Progenitor cell of endocrine pancreas (in vitro differentiated cells): ENCODE measurements around the gene WDR33. TPM values are rescaled to one million over a fixed set of nuclear protein-coding genes. Genes with fewer than 3 reads are reported as not detected.

Source experiments
- DNase-seq: peaks from one replicate; pipeline ENCODE4 v3.0.0; 2021; ENCODE audit warnings: low spot score; ENCODE audit not compliant: unreplicated experiment
- H3K27ac Mint-ChIP-seq: 2 replicates; pipeline ENCODE4 v1.8.0; 2021; ENCODE audit warnings: mild to moderate bottlenecking, moderate library complexity, mixed read lengths
- H3K27me3 Mint-ChIP-seq: 2 replicates; pipeline ENCODE4 v1.8.0; 2021; ENCODE audit warnings: mixed read lengths
- H3K36me3 Mint-ChIP-seq: 2 replicates; pipeline ENCODE4 v1.8.0; 2022; ENCODE audit warnings: mixed read lengths; ENCODE audit not compliant: insufficient read depth
- H3K4me1 Mint-ChIP-seq: 2 replicates; pipeline ENCODE4 v1.8.0; 2021; ENCODE audit warnings: low read depth, mixed read lengths
- H3K4me3 Mint-ChIP-seq: 2 replicates; pipeline ENCODE4 v1.8.0; 2021; ENCODE audit warnings: low read depth, mild to moderate bottlenecking, moderate library complexity, mixed read lengths
- H3K9me3 Mint-ChIP-seq: 2 replicates; pipeline ENCODE4 v1.8.0; 2021; ENCODE audit warnings: low read depth, mixed read lengths
- total RNA-seq: library from RNA; stranded (reverse); gene quantifications from 2 replicates; pipeline ENCODE4 v1.2.1, GENCODE V29; 2021
- TF ChIP-seq, protein P1 (sequence below): fragments of 200-600 bp; sonication (generic); IDR thresholded peaks from one replicate; pipeline ENCODE4 v1.5.0; 2021; ENCODE audit warnings: antibody characterized with exemption, mild to moderate bottlenecking; ENCODE audit not compliant: unreplicated experiment

The WDR33 gene
- total RNA-seq, 1 donor from 2014 or later = 74.2 TPM

DNA sequence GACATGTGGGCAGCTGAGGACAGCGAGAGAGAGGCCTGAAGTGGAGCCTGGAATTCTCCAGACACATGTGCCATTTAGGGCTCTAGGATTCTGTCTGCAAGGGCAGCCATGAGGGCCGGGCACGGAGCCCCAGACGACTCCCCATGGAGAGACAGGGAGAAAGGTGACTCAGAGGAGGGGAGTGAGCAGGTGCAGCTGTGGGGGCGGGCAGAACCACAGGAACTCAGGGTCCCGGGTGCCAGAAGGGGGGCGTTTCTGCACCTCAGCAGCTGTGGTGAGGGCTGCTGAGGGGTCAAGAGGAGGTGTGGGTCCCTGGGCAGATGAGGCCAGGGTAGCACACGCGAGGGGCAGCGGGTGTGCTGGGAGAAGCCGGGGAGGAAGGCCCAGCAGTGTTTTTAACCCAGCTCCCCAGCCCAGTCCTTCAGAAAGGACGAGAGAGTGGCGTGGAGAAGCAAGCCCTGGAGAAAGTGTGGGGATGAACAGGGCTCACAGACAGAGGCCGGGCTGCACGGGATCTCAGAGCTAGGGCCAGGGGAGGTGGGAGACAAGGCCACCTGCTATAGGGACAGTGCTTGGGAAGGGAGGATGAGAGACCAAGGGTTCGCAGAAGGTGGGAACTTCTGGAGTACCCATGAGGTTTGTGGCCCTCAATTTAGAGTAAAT, 157.4 kb downstream of the WDR33 start:
- Mint-ChIP-seq H3K4me3 (no peak overlapping the region), H3K4me1 (peaks cover 2% of the 10 kb centered on the region), H3K36me3 (no peaks in the 10 kb centered on the region), H3K9me3 (no peaks in the 10 kb centered on the region), H3K27me3 (peaks cover 3% of the 10 kb centered on the region), H3K27ac (no peak overlapping the region)
- no peak for DNase-seq
- TF ChIP-seq, protein P1, sequence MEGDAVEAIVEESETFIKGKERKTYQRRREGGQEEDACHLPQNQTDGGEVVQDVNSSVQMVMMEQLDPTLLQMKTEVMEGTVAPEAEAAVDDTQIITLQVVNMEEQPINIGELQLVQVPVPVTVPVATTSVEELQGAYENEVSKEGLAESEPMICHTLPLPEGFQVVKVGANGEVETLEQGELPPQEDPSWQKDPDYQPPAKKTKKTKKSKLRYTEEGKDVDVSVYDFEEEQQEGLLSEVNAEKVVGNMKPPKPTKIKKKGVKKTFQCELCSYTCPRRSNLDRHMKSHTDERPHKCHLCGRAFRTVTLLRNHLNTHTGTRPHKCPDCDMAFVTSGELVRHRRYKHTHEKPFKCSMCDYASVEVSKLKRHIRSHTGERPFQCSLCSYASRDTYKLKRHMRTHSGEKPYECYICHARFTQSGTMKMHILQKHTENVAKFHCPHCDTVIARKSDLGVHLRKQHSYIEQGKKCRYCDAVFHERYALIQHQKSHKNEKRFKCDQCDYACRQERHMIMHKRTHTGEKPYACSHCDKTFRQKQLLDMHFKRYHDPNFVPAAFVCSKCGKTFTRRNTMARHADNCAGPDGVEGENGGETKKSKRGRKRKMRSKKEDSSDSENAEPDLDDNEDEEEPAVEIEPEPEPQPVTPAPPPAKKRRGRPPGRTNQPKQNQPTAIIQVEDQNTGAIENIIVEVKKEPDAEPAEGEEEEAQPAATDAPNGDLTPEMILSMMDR = no peak

DNA sequence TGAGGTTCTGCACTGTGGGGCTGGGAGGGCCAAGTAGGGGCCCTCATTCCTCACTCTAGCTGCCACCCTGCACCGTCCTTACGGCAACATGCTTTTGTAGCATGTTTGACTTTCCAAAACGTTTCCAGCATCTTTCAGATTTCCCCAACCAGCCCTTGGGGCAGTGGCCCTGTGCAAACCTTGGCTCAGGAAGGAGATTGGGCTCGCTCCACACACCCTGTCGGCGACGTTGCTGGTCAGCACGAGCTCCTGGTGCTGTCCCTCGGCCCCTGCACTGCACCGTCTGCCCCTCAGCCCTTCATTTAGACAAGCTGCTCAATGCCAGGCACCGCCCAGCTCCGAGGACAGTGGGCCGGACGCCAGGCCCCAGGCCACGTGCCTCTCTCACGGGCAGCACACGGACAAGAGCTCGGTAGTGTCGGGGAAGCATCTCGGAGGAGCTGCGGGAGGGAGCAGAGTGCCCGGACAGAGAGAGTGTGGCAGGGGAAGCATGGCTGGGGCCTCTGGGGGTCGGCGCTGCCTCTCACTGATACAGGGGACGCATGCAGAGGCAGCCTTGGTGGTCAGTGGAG, 158.1 kb downstream of the WDR33 start:
- Mint-ChIP-seq H3K9me3 (no peaks in the 10 kb centered on the region), H3K27ac (no peak overlapping the region), H3K4me3 (no peak overlapping the region), H3K27me3 (peaks cover 5% of the 10 kb centered on the region), H3K36me3 (no peaks in the 10 kb centered on the region), H3K4me1 (peaks cover 4% of the 10 kb centered on the region)
- no peak for DNase-seq
- TF ChIP-seq, protein P1 = no peak

DNA sequence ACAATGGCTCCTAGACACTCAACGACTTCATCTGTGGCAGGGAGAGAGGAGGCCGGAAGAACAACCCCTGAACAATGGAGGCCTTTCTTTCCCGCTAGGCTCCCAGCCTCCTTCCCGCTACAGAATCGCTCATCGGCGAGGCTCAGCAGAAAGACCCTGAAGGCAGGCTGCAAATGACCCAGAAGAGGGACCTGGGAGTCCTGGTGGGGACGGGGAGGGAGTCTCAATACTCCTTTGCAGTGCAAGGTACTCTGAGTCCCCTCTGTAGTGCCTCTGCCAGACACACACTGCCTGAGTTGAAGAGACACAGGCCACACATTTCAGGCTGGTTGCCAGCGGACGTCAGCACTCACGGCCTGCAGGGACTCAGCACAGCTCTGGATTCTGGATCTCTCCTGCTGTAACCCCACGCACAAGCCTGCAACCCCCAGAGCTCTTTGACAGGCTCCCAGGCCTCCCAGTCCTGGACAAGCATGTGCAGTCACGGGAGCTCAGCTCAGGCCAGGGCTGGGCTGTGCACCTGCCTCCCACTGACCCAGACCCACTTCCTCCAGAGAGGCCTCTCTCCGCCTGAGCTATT, 158.9 kb downstream of the WDR33 start:
- Mint-ChIP-seq H3K36me3 (no peaks in the 10 kb centered on the region), H3K9me3 (no peaks in the 10 kb centered on the region), H3K4me3 (no peak overlapping the region), H3K27ac (no peak overlapping the region), H3K4me1 (peaks cover 4% of the 10 kb centered on the region), H3K27me3 (peaks cover 9% of the 10 kb centered on the region)
- DNase-seq = no peak
- TF ChIP-seq, protein P1 = no peak

DNA sequence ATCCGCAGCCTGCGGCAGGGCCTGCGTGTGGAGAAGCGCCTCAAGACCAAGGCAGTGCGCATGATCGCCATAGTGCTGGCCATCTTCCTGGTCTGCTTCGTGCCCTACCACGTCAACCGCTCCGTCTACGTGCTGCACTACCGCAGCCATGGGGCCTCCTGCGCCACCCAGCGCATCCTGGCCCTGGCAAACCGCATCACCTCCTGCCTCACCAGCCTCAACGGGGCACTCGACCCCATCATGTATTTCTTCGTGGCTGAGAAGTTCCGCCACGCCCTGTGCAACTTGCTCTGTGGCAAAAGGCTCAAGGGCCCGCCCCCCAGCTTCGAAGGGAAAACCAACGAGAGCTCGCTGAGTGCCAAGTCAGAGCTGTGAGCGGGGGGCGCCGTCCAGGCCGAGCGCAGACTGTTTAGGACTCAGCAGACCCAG, 159.6 kb downstream of the WDR33 start:
- Mint-ChIP-seq H3K27me3 (peaks cover 9% of the 10 kb centered on the region), H3K4me1 (peaks cover 4% of the 10 kb centered on the region), H3K4me3 (no peak overlapping the region), H3K27ac (no peak overlapping the region), H3K36me3 (no peaks in the 10 kb centered on the region), H3K9me3 (no peaks in the 10 kb centered on the region)
- no peak for DNase-seq
- TF ChIP-seq, protein P1 = no peak

Other genes with a start within 250 kb of the WDR33 start
- gene GPR17, start 165.0 kb downstream of the WDR33 start, total RNA-seq = not detected in 2 replicates
- gene LIMS2, start 135.6 kb downstream of the WDR33 start, total RNA-seq = 6.1 and 6.2 TPM in 2 replicates
- 13.7 and 15.3 TPM in 2 replicates for gene SFT2D3, start 109.7 kb downstream of the WDR33 start, total RNA-seq
- 41.1 and 42.7 TPM in 2 replicates for gene POLR2D, start 47.0 kb upstream of the WDR33 start, total RNA-seq
- gene AMMECR1L, start 74.8 kb upstream of the WDR33 start, total RNA-seq = 23.1 and 24.0 TPM in 2 replicates
- gene SAP130, start 216.9 kb upstream of the WDR33 start, total RNA-seq = 43.5 and 45.3 TPM in 2 replicates